Renal cortex interstitium (tissue), 11 donors: ENCODE results near the gene TTLL11. TPM values are rescaled to one million over a fixed set of nuclear protein-coding genes. Genes with fewer than 3 reads are reported as not detected.

ENCODE experiments used
- DNase-seq, 11 donors: peaks; one replicate each; pipeline ENCODE4 v3.0.0-alpha.2; 2013; ENCODE audit warnings: low read depth in 9 of 11, low spot score in 4 of 11; ENCODE audit errors: extremely low read depth in 1 of 11
- polyA plus RNA-seq, 3 donors: library from polyadenylated mRNA; unstranded; fragments of 120-200 nt; gene quantifications; one replicate each; pipeline ENCODE4 v1.2.1, GENCODE V29; 2013; ENCODE audit not compliant: insufficient read length in 3 of 3

The TTLL11 gene
- polyA plus RNA-seq, 3 donors, result 6.8 to 8.5 (median 6.9) TPM

GRCh38 chr9:121837113-121837961 lies 255.8 kb downstream of the TTLL11 start:
- no peak for DNase-seq

- no peak for DNase-seq
Observed at GRCh38 chr9:121836366-121836885, 256.7 kb downstream of the TTLL11 start.

GRCh38 chr9:121835587-121836365 lies 257.3 kb downstream of the TTLL11 start:
- DNase-seq, result no peak

- no peak for DNase-seq
Observed at GRCh38 chr9:121833061-121833460, 260.0 kb downstream of the TTLL11 start.

- DNase-seq, result no peak
Observed at GRCh38 chr9:121831869-121832268, 261.2 kb downstream of the TTLL11 start.

GRCh38 chr9:121830441-121831140 lies 262.5 kb downstream of the TTLL11 start:
- DNase-seq, result no peak

GRCh38 chr9:121827251-121827967 lies 265.7 kb downstream of the TTLL11 start:
- no peak for DNase-seq

GRCh38 chr9:121826711-121827110 lies 266.4 kb downstream of the TTLL11 start:
- no peak for DNase-seq

- no peak for DNase-seq
Observed at GRCh38 chr9:121825031-121825691, 267.9 kb downstream of the TTLL11 start.

GRCh38 chr9:121824651-121825030 lies 268.5 kb downstream of the TTLL11 start:
- DNase-seq, result no peak

- DNase-seq, result no peak
Observed at GRCh38 chr9:121823451-121824169, 269.5 kb downstream of the TTLL11 start.

- DNase-seq, result no peak
Observed at GRCh38 chr9:121822093-121823085, 270.7 kb downstream of the TTLL11 start.

GRCh38 chr9:121821326-121821725 lies 271.8 kb downstream of the TTLL11 start:
- DNase-seq, result no peak

GRCh38 chr9:121820286-121821005 lies 272.7 kb downstream of the TTLL11 start:
- DNase-seq, result no peak

- DNase-seq, result no peak
Observed at GRCh38 chr9:121819428-121820231, 273.5 kb downstream of the TTLL11 start.
